ENCODE data around the gene KCNS3.

The KCNS3 gene

DNA sequence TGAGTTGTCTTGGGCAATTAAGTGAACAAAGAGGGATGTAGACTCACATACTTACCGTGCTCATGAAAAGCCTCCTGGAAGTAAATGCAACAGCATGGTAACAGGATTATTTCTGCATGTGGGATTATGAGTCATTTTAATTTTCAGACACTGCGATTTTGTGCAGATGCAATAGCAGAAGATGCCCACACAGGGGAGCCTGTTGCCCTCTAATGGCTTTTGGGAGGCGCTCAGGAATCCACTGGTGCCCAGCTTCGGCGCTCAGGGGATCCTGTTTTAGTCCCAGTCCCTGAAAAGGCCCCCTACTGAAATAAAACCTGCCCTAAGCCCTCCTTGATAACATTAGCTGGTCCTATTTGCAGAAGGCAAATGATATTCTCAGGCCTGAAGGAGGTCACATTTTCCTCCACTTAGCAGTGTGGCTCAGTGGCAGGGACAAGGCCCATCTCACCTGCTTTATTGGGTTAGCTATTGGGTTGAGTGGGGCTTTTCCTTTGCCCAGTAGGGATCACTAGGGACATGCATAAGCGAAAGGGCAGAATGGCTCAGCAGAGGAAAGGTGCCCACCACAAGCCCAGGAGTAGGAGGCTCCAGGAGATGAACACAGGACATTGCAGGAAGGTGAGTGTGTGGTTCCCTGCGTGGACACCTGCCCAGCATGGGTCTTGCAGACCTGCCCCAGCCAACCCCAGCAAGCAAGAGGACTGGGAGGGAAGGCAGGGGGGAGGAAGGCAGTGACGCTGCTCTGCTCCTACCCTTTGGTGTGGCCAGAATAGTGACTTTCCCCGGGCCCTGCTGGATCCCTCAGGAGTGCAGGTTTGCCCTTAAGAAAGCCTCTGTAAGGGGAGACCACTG, 26.5 kb upstream of the KCNS3 start:
- no peaks in the 10 kb centered on the region for H3F3A ChIP-seq (ENCODE audit: control insufficient read depth, insufficient read depth)
- H3K27me3 ChIP-seq (ENCODE audit: control insufficient read depth, low read length), result peaks cover 5% of the 10 kb centered on the region; the same call in 1 of the 2 replicates
- H3K9me2 ChIP-seq (replicated peaks; ENCODE audit: control insufficient read depth, low read length), result no peaks in the 10 kb centered on the region
- no peaks in the 10 kb centered on the region for H3K4me1 ChIP-seq (ENCODE audit: control insufficient read depth, low read length)
- H3K4me2 ChIP-seq (ENCODE audit: low read length), result no peak overlapping the region
- no peaks in the 10 kb centered on the region for H3K36me3 ChIP-seq (ENCODE audit: control insufficient read depth, low read length)
- H3K79me2 ChIP-seq (ENCODE audit: control insufficient read depth, low read length), result no peaks in the 10 kb centered on the region
- no peak overlapping the region for H3K4me3 ChIP-seq (ENCODE audit: low read length)
- no peaks in the 10 kb centered on the region for H4K20me1 ChIP-seq (ENCODE audit: control insufficient read depth, insufficient read depth, low read depth, low read length)
- TF ChIP-seq, protein P1, sequence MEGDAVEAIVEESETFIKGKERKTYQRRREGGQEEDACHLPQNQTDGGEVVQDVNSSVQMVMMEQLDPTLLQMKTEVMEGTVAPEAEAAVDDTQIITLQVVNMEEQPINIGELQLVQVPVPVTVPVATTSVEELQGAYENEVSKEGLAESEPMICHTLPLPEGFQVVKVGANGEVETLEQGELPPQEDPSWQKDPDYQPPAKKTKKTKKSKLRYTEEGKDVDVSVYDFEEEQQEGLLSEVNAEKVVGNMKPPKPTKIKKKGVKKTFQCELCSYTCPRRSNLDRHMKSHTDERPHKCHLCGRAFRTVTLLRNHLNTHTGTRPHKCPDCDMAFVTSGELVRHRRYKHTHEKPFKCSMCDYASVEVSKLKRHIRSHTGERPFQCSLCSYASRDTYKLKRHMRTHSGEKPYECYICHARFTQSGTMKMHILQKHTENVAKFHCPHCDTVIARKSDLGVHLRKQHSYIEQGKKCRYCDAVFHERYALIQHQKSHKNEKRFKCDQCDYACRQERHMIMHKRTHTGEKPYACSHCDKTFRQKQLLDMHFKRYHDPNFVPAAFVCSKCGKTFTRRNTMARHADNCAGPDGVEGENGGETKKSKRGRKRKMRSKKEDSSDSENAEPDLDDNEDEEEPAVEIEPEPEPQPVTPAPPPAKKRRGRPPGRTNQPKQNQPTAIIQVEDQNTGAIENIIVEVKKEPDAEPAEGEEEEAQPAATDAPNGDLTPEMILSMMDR (IDR thresholded peaks at IDR 0.05; ENCODE audit: low read depth, low read length, poor library complexity, severe bottlenecking), result peak; percentile 79
- TF ChIP-seq EZH2phosphoT487 (IDR thresholded peaks at IDR 0.05; ENCODE audit: borderline replicate concordance, low read length), result no peak
- H3K27ac ChIP-seq (ENCODE audit: low read depth, low read length), result no peak overlapping the region
- H3K9me3 ChIP-seq (ENCODE audit: control insufficient read depth, insufficient read depth, low read length), result no peaks in the 10 kb centered on the region

DNA sequence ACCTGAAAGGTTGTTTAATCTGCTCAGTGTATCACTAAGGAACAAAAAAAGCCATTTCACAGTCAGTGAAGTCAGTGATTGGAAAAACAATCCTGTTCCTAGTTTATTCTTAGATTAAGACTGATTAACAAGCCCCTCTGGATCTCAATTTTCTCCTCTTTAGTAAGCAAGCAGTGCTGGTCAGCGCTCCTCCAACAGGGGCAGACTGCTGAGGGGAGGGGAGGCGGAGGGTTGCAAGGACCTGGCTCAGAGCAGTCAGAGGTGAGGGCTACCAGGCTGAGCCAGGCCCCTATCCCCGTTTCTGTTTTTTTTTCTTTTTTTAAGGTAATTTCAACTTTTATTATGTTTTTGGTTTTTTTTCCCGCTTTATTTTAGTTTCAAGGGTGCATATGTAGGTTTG, 24.7 kb upstream of the KCNS3 start:
- no peak overlapping the region for H3K4me3 ChIP-seq (ENCODE audit: low read length)
- H3K79me2 ChIP-seq (ENCODE audit: control insufficient read depth, low read length), result no peaks in the 10 kb centered on the region
- no peaks in the 10 kb centered on the region for H3K36me3 ChIP-seq (ENCODE audit: control insufficient read depth, low read length)
- peaks cover 12% of the 10 kb centered on the region for H3K27me3 ChIP-seq (ENCODE audit: control insufficient read depth, low read length)
- H3K9me3 ChIP-seq (ENCODE audit: control insufficient read depth, insufficient read depth, low read length), result no peaks in the 10 kb centered on the region
- H4K20me1 ChIP-seq (ENCODE audit: control insufficient read depth, insufficient read depth, low read depth, low read length), result no peaks in the 10 kb centered on the region
- TF ChIP-seq EZH2phosphoT487 (IDR thresholded peaks at IDR 0.05; ENCODE audit: borderline replicate concordance, low read length), result no peak
- TF ChIP-seq, protein P1 (IDR thresholded peaks at IDR 0.05; ENCODE audit: low read depth, low read length, poor library complexity, severe bottlenecking), result no peak
- no peaks in the 10 kb centered on the region for H3K4me1 ChIP-seq (ENCODE audit: control insufficient read depth, low read length)
- H3K27ac ChIP-seq (ENCODE audit: low read depth, low read length), result no peak overlapping the region
- H3F3A ChIP-seq (ENCODE audit: control insufficient read depth, insufficient read depth), result no peaks in the 10 kb centered on the region
- no peak overlapping the region for H3K4me2 ChIP-seq (ENCODE audit: low read length)
- H3K9me2 ChIP-seq (replicated peaks; ENCODE audit: control insufficient read depth, low read length), result no peaks in the 10 kb centered on the region

DNA sequence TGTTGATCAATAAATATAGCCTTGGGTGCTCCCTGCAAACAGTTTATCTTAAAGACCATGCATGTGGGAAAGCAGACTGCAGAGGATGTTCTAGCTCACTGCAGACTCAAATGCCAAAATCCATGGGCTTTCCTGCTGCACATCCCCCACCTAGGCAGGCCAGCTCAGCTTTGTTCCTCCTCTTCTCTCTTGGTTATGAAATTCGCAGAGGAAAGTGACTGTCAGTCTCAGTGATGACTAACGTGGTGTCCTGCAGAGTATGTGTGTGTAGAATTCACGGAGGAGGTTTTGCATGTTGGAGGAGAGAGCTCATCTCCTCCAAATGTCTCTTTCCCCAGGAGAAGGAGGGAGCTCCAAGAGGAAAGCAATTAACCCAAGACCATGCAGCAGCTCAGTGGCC, 21.4 kb upstream of the KCNS3 start:
- Histone ChIP-seq H4K20me1 (ENCODE audit: control insufficient read depth, insufficient read depth, low read depth, low read length) (no peaks in the 10 kb centered on the region), H3K79me2 (ENCODE audit: control insufficient read depth, low read length) (no peaks in the 10 kb centered on the region), H3K9me3 (ENCODE audit: control insufficient read depth, insufficient read depth, low read length) (no peaks in the 10 kb centered on the region), H3K36me3 (ENCODE audit: control insufficient read depth, low read length) (no peaks in the 10 kb centered on the region), H3K4me1 (ENCODE audit: control insufficient read depth, low read length) (no peaks in the 10 kb centered on the region), H3F3A (ENCODE audit: control insufficient read depth, insufficient read depth) (no peaks in the 10 kb centered on the region), H3K27ac (ENCODE audit: low read depth, low read length) (no peak overlapping the region), H3K9me2 (replicated peaks; ENCODE audit: control insufficient read depth, low read length) (no peaks in the 10 kb centered on the region), H3K4me2 (ENCODE audit: low read length) (no peak overlapping the region), H3K27me3 (ENCODE audit: control insufficient read depth, low read length) (peaks cover 12% of the 10 kb centered on the region), H3K4me3 (ENCODE audit: low read length) (no peak overlapping the region)
- TF ChIP-seq, protein P1 (IDR thresholded peaks at IDR 0.05; ENCODE audit: low read depth, low read length, poor library complexity, severe bottlenecking), result no peak
- TF ChIP-seq EZH2phosphoT487 (IDR thresholded peaks at IDR 0.05; ENCODE audit: borderline replicate concordance, low read length), result no peak

All from DOHH2 (cell line).